SK-N-SH (cell line): ENCODE measurements around the gene BMP7. TPM values are rescaled to one million over a fixed set of nuclear protein-coding genes. Genes with fewer than 3 reads are reported as not detected.

Experiments used
- CTCF ChIA-PET: fragments of 300-600, 350-600 bp; formaldehyde crosslinking; extraction: SDS; loops from one replicate; lab custom pipeline; 2021; lab: Yijun Ruan, JAX
- POLR2A ChIA-PET: fragments of 350-600 bp; sonication (Branson Sonifier 250); formaldehyde crosslinking; extraction: SDS; loops from one replicate; lab custom pipeline; 2020; ENCODE audit warnings: antibody characterized with exemption, inconsistent platforms; lab: Yijun Ruan, JAX
- DNase-seq: peaks from one replicate; pipeline ENCODE4 v3.0.0; 2012
- H2AFZ ChIP-seq: fragments of 200-600 bp; sonication (generic); 2 replicates; pipeline ENCODE4 v1.8.1; 2016; ENCODE audit warnings: antibody characterized with exemption, mild to moderate bottlenecking, low read depth
- H3F3A ChIP-seq: fragments of 200-600 bp; sonication (generic); replicated peaks from 2 replicates; pipeline ENCODE3; 2016; ENCODE audit warnings: antibody characterized with exemption, mild to moderate bottlenecking; ENCODE audit not compliant: insufficient read depth
- H3K27ac ChIP-seq, 2 experiments: fragments of 200-500 bp in 1 of 2; fragments of 200-600 bp in 1 of 2; sonication (Bioruptor generic) in 1 of 2; sonication (generic), shearing (Covaris generic) in 1 of 2; 2 replicates each; pipeline versions ENCODE4 v1.5.1 to v1.6.1; 2014 to 2016; ENCODE audit warnings: low read depth in 2 of 2, inconsistent platforms in 1 of 2, low read length in 1 of 2, mild to moderate bottlenecking in 1 of 2, mixed read lengths in 1 of 2
- H3K27me3 ChIP-seq: fragments of 200-600 bp; sonication (generic), shearing (Covaris generic); 2 replicates; pipeline ENCODE4 v1.6.1; 2016; ENCODE audit warnings: mixed run types; ENCODE audit not compliant: insufficient read depth
- H3K36me3 ChIP-seq, 2 experiments: fragments of 200-500 bp in 1 of 2; fragments of 200-600 bp in 1 of 2; sonication (Bioruptor generic) in 1 of 2; sonication (generic) in 1 of 2; replicated peaks in 1 of 2; 2 replicates each; pipeline versions ENCODE3 to v1.5.1; 2014 to 2016; ENCODE audit warnings: low read length in 1 of 2, mild to moderate bottlenecking in 1 of 2; ENCODE audit not compliant: insufficient read depth in 2 of 2, control insufficient read depth in 1 of 2
- H3K4me1 ChIP-seq, 2 experiments: fragments of 200-500 bp in 1 of 2; fragments of 200-600 bp in 1 of 2; sonication (Bioruptor generic) in 1 of 2; sonication (generic), shearing (Covaris generic) in 1 of 2; 2 replicates each; pipeline versions ENCODE4 v1.5.1 to v1.6.1; 2014 to 2016; ENCODE audit warnings: low read depth in 1 of 2, low read length in 1 of 2, mixed run types in 1 of 2; ENCODE audit not compliant: insufficient read depth in 2 of 2, control insufficient read depth in 1 of 2
- H3K4me2 ChIP-seq: fragments of 200-600 bp; sonication (generic), shearing (Covaris generic); 2 replicates; pipeline ENCODE4 v1.6.1; 2017; ENCODE audit warnings: mixed run types
- H3K4me3 ChIP-seq, 2 experiments: fragments of 200-500 bp in 1 of 2; fragments of 200-600 bp in 1 of 2; sonication (Bioruptor generic) in 1 of 2; sonication (generic), shearing (Covaris generic) in 1 of 2; 2 replicates each; pipeline versions ENCODE4 v1.5.1 to v1.8.1; 2014 to 2016; ENCODE audit warnings: low read depth in 2 of 2, inconsistent platforms in 1 of 2, low read length in 1 of 2, mild to moderate bottlenecking in 1 of 2, mixed read lengths in 1 of 2, moderate library complexity in 1 of 2
- H3K79me2 ChIP-seq: fragments of 200-600 bp; sonication (generic); 2 replicates; pipeline ENCODE4 v1.8.1; 2017; ENCODE audit warnings: mild to moderate bottlenecking; ENCODE audit not compliant: insufficient read depth
- H3K9ac ChIP-seq: fragments of 200-600 bp; sonication (generic); 2 replicates; pipeline ENCODE4 v1.6.1; 2017; ENCODE audit warnings: mixed run types
- H3K9me2 ChIP-seq: fragments of 200-600 bp; sonication (generic); 2 replicates; pipeline ENCODE4 v1.6.1; 2017; ENCODE audit warnings: mixed run types
- H3K9me3 ChIP-seq: fragments of 200-600 bp; sonication (generic); 2 replicates; pipeline ENCODE4 v1.6.1; 2017; ENCODE audit warnings: mixed run types, mild to moderate bottlenecking, moderate library complexity
- H4K20me1 ChIP-seq: fragments of 200-600 bp; sonication (generic); 2 replicates; pipeline ENCODE4 v1.6.1; 2017; ENCODE audit warnings: mild to moderate bottlenecking, mixed run types; ENCODE audit not compliant: insufficient read depth
- CHD2 ChIP-seq: fragments of 150-350 bp; IDR thresholded peaks from 2 replicates; pipeline ENCODE4 v1.6.1; 2018; ENCODE audit warnings: low read length; ENCODE audit not compliant: partially characterized antibody
- ELF1 ChIP-seq: IDR thresholded peaks from 2 replicates; pipeline ENCODE4 v1.4.0; 2012
- EZH2phosphoT487 ChIP-seq: fragments of 200-600 bp; sonication (generic); IDR thresholded peaks from 2 replicates; pipeline ENCODE4 v1.6.1; 2017; ENCODE audit warnings: low read depth, mixed run types, mild to moderate bottlenecking, antibody characterized with exemption, moderate library complexity, borderline replicate concordance
- FOSL2 ChIP-seq: IDR thresholded peaks from 2 replicates; pipeline ENCODE4 v1.4.0; 2012; ENCODE audit warnings: low read depth, mild to moderate bottlenecking, moderate library complexity, borderline replicate concordance
- FOXJ3 ChIP-seq: sonication (generic); formaldehyde crosslinking; IDR thresholded peaks from 2 replicates; pipeline ENCODE4 v1.5.1; 2020; ENCODE audit warnings: mild to moderate bottlenecking, missing genetic modification reagents
- FOXM1 ChIP-seq: IDR thresholded peaks from 2 replicates; pipeline ENCODE4 v1.4.0; 2012; ENCODE audit warnings: low read depth, mild to moderate bottlenecking
- MXI1 ChIP-seq: IDR thresholded peaks from 2 replicates; pipeline ENCODE4 v1.6.1; 2012; ENCODE audit warnings: mild to moderate bottlenecking, low read depth, low read length, improper control_type of control experiment
- RXRA ChIP-seq: IDR thresholded peaks from 2 replicates; pipeline ENCODE4 v1.4.0; 2012; ENCODE audit warnings: low read depth, mild to moderate bottlenecking, borderline replicate concordance
- SIN3A ChIP-seq: IDR thresholded peaks from 2 replicates; pipeline ENCODE4 v1.6.1; 2012; ENCODE audit warnings: low read depth, mild to moderate bottlenecking, low read length, moderate library complexity, borderline replicate concordance
- SMC3 ChIP-seq: IDR thresholded peaks from 2 replicates; pipeline ENCODE4 v1.6.1; 2012; ENCODE audit warnings: low read depth, low read length, improper control_type of control experiment
- TCF12 ChIP-seq: IDR thresholded peaks from 2 replicates; pipeline ENCODE4 v1.4.0; 2012
- YY1 ChIP-seq: IDR thresholded peaks from 2 replicates; pipeline ENCODE4 v1.4.0; 2012; ENCODE audit warnings: low read depth, mild to moderate bottlenecking
- WGBS: methylation state at CpG from one replicate; pipeline ENCODE4 v1.1.6; 2017; ENCODE audit warnings: low lambda C conversion rate; 5-methylcytosine and 5-hydroxymethylcytosine counted together
- polyA plus RNA-seq, 3 experiments: library from polyadenylated mRNA; depleted of rRNA; stranded (reverse); fragments of >200 nt; gene quantifications; 2 replicates each; pipeline ENCODE4 v1.2.3, GENCODE V29; 2012
- TF ChIP-seq, protein P1 (sequence below): IDR thresholded peaks from 2 replicates; pipeline ENCODE4; 2012
- TF ChIP-seq, protein P2 (sequence below): IDR thresholded peaks from 2 replicates; pipeline ENCODE4 v1.6.1; 2012; ENCODE audit warnings: mild to moderate bottlenecking, low read depth, low read length, moderate library complexity

The BMP7 gene
- polyA plus RNA-seq, 1 of the 3 experiments (the other 2 are of a cell fraction) = not detected

DNA sequence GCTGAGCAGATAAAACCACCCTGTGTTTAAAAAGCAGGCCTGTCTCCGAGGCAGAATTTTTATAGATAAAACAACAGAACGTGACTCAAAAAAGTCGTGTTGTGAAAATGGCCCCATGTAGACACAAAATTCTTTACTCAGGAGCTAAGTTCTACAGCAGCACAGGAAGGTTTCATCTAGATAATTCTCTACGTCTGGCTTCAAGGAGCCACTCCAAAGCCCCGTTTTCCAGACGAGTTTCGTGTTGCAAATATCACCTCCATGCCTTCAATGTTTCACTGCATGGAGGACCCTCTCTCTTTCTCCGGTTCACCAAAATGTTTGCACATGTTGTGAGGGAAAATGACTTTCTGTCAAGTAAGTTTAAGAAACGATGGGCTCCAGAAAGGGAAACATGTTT is 12.0 kb upstream of the BMP7 start:
- DNase-seq = no peak
- H3K4me1 ChIP-seq = no peaks in the 10 kb centered on the region; a peak in 1 of 4 replicates
- TF ChIP-seq, protein P1, sequence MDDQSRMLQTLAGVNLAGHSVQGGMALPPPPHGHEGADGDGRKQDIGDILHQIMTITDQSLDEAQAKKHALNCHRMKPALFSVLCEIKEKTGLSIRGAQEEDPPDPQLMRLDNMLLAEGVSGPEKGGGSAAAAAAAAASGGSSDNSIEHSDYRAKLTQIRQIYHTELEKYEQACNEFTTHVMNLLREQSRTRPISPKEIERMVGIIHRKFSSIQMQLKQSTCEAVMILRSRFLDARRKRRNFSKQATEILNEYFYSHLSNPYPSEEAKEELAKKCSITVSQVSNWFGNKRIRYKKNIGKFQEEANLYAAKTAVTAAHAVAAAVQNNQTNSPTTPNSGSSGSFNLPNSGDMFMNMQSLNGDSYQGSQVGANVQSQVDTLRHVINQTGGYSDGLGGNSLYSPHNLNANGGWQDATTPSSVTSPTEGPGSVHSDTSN = no peak
- no peak for TF ChIP-seq FOXJ3 (CRISPR knock-in tag)
- TF ChIP-seq MXI1 = no peak
- no peak for TF ChIP-seq ELF1
- TF ChIP-seq FOSL2 = no peak
- no peak for TF ChIP-seq RXRA
- TF ChIP-seq EZH2phosphoT487 = no peak
- TF ChIP-seq SIN3A = no peak
- no peak for TF ChIP-seq TCF12
- no peak for TF ChIP-seq CHD2
- TF ChIP-seq SMC3 = no peak
- no peak for TF ChIP-seq FOXM1
- TF ChIP-seq, protein P2, sequence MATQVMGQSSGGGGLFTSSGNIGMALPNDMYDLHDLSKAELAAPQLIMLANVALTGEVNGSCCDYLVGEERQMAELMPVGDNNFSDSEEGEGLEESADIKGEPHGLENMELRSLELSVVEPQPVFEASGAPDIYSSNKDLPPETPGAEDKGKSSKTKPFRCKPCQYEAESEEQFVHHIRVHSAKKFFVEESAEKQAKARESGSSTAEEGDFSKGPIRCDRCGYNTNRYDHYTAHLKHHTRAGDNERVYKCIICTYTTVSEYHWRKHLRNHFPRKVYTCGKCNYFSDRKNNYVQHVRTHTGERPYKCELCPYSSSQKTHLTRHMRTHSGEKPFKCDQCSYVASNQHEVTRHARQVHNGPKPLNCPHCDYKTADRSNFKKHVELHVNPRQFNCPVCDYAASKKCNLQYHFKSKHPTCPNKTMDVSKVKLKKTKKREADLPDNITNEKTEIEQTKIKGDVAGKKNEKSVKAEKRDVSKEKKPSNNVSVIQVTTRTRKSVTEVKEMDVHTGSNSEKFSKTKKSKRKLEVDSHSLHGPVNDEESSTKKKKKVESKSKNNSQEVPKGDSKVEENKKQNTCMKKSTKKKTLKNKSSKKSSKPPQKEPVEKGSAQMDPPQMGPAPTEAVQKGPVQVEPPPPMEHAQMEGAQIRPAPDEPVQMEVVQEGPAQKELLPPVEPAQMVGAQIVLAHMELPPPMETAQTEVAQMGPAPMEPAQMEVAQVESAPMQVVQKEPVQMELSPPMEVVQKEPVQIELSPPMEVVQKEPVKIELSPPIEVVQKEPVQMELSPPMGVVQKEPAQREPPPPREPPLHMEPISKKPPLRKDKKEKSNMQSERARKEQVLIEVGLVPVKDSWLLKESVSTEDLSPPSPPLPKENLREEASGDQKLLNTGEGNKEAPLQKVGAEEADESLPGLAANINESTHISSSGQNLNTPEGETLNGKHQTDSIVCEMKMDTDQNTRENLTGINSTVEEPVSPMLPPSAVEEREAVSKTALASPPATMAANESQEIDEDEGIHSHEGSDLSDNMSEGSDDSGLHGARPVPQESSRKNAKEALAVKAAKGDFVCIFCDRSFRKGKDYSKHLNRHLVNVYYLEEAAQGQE = no peak
- TF ChIP-seq YY1 = no peak
- TF ChIP-seq, all 33 proteins: peak for 0
- Histone ChIP-seq H3K9me2 (no peaks in the 10 kb centered on the region), H3K9me3 (no peaks in the 10 kb centered on the region), H3K4me2 (no peak overlapping the region), H2AFZ (no peak overlapping the region), H3K36me3 (no peaks in the 10 kb centered on the region), H3F3A (no peaks in the 10 kb centered on the region), H3K9ac (no peak overlapping the region), H3K27ac (no peak overlapping the region), H3K27me3 (no peaks in the 10 kb centered on the region), H3K4me3 (no peak overlapping the region), H4K20me1 (no peaks in the 10 kb centered on the region), H3K79me2 (no peaks in the 10 kb centered on the region)
- ChIA-PET CTCF (interaction anchor here (1.1 kb wide), 1 partner anchor 188 kb away, joined by 3 read pairs; no protein-coding TSS in a partner anchor), POLR2A (no interaction called here)
- WGBS = 31% methylated on average over 9 of the region's 9 CpGs
